Stimulated activated CD8-positive, alpha-beta memory T cell treated with anti-CD3 and anti-CD28 coated beads, Interleukin-7, amount 100 ng/mL, for 4 hours (primary cell): Measurements from ENCODE around the gene BDKRB2.

Experiments used
- DNase-seq, 2 donors: peaks; one replicate each; pipeline ENCODE4 v3.0.0-alpha.2; 2020; ENCODE audit warnings: low read depth in 2 of 2

The BDKRB2 gene

GRCh38 chr14:96176811-96177211 lies 27.8 kb upstream of the BDKRB2 start:
- DNase-seq, result no peak

DNA sequence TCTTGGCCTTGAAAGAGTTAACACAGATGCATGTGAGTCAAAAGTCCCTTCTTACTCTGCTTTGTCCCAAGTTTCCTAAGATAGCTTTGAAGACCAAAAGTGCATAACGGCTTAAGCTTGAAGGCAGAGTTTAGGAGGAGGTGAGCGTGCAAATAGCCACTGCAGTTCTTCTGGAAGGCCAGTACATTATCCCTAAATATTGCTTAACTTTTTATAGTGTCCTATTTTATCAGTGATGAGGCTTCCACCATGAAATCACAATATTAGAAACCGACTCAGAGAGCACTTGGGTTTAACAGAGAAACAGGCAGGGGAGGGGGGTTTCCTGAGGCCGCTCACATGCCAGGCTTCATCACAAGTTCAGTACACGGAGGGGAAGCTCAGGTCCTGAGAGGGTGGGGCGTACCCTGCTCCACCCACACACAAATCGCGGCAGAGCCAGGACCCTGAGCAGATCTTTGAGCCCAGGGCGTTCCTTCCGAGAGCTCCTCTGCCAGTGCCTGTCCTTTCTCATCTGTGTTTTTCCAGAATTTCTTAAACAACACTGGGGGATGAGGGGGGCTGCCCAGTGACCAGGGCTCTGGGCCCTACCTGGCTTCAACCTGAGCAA lies 26.8 kb upstream of the BDKRB2 start:
- no peak for DNase-seq

DNA sequence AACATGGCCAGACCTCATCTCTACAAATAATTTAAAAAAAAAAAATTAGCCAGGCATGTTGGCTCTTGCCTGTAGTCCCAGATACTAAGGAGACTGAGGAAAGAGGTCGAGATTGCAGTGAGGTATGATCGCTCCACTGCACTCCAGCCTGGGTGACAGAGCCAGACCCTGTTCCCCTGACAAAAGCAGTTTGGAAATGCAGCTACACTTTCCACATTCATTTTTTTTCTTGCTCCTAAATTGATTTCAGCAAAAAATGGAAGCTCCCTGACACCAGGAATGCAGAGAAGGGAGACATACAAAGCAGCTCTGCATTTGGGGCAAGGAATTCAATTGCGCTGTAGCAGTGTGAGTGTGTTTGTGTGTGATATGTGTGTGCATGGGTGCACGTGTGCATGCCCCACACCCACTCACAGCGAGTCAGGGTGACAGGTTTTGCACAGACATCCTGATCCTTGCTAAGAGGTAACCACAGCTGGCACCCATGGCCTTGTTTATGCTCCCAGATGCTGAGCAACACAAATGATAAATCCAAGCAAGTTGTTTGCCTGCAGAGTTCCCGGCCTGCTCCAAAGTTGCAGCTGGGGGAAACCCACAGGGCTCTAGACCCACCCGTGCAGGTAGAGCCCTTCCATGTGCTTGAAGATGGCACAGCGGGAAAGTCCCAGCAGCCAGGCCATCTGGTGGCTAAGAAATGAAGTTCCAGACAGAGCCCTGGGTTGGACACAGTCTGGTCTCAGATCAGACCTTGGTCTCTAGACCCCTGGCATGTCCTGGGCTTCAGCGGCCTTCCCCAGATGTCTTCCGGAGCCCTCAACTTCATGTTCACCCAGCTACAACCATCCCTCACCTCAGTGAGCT lies 25.9 kb upstream of the BDKRB2 start:
- no peak for DNase-seq

DNA sequence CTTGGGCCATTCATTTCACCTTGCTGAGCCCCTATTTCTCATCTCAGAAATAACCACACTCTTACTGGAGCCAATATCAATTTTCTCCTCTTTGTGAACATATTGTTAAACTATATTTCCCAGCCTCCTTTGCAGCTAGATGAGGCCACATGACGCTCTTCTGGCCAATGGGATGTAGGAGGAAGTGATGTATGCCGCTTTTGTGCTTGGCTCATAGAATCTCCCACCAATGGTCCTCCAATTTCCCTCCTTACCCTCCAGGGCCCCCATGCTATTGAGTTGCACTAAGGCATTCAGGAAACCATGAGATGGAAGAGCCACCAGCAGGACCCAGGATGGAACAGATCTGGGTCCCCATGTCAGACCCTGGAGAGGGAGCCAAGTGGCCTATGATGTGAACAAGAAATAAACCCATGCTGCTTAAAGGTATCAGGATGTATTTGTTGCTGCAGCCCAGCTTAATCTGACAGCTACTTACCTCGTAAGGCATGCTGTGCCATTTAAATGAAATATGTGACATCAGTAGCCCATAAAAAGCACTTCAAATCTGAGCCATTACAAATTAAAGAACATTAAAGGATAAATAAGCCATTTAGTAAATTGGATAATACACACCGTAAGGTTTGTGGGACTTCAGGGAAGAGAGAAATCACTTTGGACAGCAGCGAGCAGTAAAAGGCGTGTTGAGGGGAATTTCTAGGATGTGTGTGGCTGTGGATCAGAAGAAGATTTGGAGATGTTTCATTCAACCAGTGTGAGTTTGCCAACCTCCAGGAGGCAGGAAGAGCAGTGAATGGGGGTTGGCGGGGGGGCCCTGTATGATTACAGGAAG lies 24.4 kb upstream of the BDKRB2 start:
- no peak for DNase-seq

DNA sequence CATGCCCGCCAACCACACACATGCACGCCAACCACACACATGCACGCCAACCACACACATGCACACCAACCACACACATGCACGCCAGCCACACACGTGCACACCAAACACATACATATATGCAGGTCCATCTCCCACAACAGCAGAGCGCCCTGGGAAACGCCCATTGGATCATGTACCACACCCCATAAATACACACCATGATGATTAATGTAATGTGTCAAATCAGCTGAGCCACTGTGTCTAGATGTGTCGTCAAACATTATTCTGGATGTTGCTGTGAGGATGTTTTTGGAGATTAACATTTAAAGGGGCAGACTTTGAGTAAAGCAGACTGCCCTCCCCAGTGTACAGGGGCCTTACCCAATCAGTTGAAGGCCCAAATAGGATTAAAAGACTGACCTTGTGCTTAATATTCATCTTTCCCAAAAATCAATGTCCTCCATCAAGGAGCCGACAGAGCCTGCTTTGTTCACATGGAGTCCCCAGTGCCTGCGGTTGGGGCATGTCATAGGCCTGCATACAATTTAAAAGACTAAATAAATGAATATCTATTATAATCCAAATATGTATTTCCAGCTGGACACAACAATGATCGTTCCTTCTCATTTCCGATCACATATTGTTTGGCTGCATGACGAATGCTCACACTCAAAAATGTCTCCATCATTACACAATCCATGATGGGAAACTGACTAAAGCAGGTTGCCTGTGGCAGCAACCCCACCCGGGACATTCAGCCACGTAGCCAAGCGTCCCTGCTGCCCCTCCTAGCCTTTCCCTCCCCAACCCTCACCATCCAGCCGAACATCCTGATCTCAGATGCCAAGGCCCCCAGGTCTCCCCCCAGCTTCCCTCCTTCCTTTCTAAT lies 23.2 kb upstream of the BDKRB2 start:
- DNase-seq, result no peak

- DNase-seq, result no peak
Measured at GRCh38 chr14:96182546-96182945, 22.1 kb upstream of the BDKRB2 start.

GRCh38 chr14:96184737-96185136 lies 19.9 kb upstream of the BDKRB2 start:
- no peak for DNase-seq

DNA sequence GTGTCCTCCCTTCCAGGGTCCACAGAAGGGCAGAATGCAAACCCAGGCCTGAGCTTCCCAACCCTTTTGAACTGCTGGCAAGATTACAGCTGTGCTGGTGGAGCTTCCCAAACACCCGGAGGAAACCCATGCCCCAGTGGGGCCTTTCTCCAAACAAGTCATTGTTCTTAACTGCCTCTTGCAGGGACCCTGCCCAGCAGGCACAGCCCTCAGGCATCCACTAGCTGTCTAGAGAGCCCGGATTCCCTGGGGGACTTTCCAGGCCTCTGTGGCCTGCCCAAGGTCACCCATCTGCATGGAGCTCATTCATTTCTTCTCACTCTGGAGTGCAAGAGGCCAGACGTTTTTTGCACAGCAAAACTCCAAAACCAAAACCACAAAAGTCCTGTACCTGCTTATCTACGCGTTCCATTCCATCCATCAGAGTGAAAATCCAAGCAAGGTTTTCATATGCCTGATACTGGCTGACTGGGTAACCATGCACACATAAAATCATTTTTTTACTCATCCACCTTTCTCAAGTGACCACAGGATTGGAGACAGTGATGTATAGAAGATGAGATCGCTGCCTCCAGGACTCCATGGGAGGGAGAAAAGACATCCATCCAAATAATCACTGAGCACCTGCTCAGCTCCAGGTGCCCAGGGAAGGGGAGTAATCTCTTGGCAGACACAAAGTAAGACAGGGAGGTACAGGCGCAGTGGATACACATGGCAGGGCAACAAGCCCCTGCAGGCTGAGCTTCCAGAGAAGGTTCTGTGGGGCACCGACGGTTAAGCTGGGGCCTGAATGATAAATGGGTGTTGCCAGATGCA lies 17.2 kb upstream of the BDKRB2 start:
- DNase-seq, result no peak

GRCh38 chr14:96189281-96189711 lies 15.3 kb upstream of the BDKRB2 start:
- DNase-seq, result no peak

- no peak for DNase-seq
Measured at GRCh38 chr14:96191353-96191752, 13.3 kb upstream of the BDKRB2 start.

DNA sequence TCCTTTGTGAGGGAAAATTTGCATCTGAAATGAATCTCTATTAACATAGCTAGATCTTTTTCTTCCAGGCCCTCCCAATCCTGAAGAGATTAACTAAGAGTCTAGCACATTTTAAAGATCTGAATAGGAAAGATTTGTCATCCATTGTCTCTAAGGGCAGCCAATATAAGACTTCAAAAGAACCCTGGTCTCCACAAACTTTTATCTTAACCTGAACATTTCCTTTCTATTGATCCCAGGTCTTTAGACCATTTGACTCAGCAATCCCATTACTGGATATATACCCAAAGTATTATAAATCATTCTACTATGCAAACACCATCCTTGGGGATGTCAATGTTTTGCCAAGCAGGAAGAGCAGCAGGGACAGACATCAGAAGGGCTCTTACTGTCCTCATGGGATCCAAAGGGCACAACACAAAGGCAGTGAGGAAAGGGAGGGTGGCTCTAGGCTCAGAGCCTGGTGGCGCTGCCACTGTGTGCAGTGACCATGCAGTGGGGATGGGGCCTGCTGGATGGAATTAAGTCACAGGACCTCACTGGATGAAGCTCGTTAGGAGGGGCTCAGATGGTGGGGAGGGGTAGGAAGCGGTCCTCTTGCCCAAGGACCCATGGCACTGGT lies 12.7 kb upstream of the BDKRB2 start:
- DNase-seq, result no peak

GRCh38 chr14:96192975-96193805 lies 11.4 kb upstream of the BDKRB2 start:
- DNase-seq, result no peak

- no peak for DNase-seq
Measured at GRCh38 chr14:96194262-96194656, 10.4 kb upstream of the BDKRB2 start.

DNA sequence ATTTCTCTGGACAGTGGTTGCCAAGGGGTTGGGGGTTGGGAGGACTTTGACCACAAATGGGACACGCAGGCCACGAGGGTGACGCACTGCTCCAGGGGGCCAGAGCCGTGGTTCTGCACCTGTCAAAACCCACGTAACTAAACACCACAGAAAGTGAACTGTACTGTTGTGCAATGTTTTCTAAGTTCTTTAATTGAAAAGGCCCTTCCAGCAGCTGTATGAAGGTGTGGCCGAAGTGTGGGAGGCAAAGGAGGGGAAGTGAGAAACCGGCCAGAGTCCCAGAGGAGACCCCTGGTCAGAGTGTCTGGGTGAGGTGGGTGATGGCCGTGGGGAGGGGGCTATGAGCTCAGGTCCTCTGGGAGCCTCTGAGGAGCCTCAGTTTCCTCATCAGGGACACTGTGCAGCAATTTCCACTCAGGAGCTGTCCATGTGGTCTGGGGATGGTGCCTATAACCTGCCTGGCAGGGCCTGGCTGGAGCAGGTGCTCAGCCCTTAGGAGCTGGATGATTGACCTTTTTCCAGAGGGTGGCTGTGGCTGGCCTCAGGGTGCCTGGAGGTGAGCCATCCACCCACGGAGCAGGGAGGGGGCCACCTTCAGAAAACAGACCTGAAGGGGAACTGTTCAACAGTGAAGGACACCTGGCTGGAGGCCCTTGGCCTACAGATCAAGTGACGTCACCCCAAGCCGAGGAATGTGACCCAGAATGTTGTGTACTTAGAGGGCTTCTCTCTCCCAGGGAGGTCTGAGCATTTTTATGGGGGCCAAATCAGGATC lies 9.8 kb upstream of the BDKRB2 start:
- no peak for DNase-seq

- DNase-seq, result no peak
Measured at GRCh38 chr14:96195441-96196081, 9.1 kb upstream of the BDKRB2 start.

GRCh38 chr14:96197163-96197852 lies 7.3 kb upstream of the BDKRB2 start:
- DNase-seq, result no peak

DNA sequence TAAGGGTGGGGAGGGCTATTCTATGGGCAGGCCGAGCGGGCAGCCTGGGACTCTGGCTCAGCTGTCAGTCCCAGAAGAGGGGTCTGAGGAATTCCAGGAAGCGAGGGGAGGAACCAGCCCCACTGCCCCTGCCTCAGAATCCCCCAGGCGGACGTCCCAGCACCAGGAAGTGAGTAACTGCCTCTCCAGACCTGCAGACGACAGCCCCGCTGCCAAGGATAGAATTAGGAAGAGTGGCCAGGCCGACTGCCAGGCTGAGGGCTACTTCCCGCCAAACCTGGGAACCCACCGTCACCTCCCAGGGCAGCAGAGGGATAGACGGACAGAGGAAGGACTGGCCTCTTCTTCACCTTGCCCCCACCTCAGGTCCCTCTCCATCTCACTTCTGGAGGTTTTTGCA lies 6.7 kb upstream of the BDKRB2 start:
- DNase-seq, result no peak
